Smooth muscle cell (in vitro differentiated cells): ENCODE measurements around the gene CORO1C. TPM values are rescaled to one million over a fixed set of nuclear protein-coding genes. Genes with fewer than 3 reads are reported as not detected.

Source experiments
- DNase-seq: peaks from one replicate; lab custom pipeline; 2025; ENCODE audit not compliant: unreplicated experiment; lab: John Stamatoyannopoulos, UW
- H2AFZ ChIP-seq: fragments of 200-600 bp; sonication (generic); 2 replicates; pipeline ENCODE4 v1.6.0; 2016; ENCODE audit warnings: antibody characterized with exemption, low read depth, mild to moderate bottlenecking
- H3F3A ChIP-seq: fragments of 200-600 bp; sonication (generic); 2 replicates; pipeline ENCODE4 v1.6.0; 2017; ENCODE audit warnings: antibody characterized with exemption, low read depth
- H3K27ac ChIP-seq: fragments of 200-600 bp; sonication (generic); 2 replicates; pipeline ENCODE4 v1.5.1; 2016; ENCODE audit warnings: low read depth, mild to moderate bottlenecking
- H3K27me3 ChIP-seq: fragments of 200-600 bp; sonication (generic); 2 replicates; pipeline ENCODE4 v1.6.1; 2016; ENCODE audit warnings: low read depth, mild to moderate bottlenecking
- H3K36me3 ChIP-seq: fragments of 200-600 bp; sonication (generic); 2 replicates; pipeline ENCODE4 v1.5.1; 2016; ENCODE audit warnings: low read depth
- H3K4me1 ChIP-seq: fragments of 200-600 bp; sonication (generic); 2 replicates; pipeline ENCODE4 v1.5.1; 2016; ENCODE audit warnings: low read depth
- H3K4me2 ChIP-seq: fragments of 200-600 bp; sonication (generic); 2 replicates; pipeline ENCODE4 v1.6.0; 2016; ENCODE audit warnings: mild to moderate bottlenecking
- H3K4me3 ChIP-seq: fragments of 200-600 bp; sonication (generic); 2 replicates; pipeline ENCODE4 v1.5.1; 2016; ENCODE audit warnings: mild to moderate bottlenecking
- H3K79me2 ChIP-seq: fragments of 200-600 bp; sonication (generic); 2 replicates; pipeline ENCODE4 v1.6.0; 2016; ENCODE audit warnings: low read depth, mild to moderate bottlenecking
- H3K9ac ChIP-seq: fragments of 200-600 bp; sonication (generic); 2 replicates; pipeline ENCODE4 v1.6.0; 2016; ENCODE audit warnings: low read depth
- H3K9me3 ChIP-seq: fragments of 200-600 bp; sonication (generic); replicated peaks from 2 replicates; pipeline ENCODE4 v1.5.1; 2016; ENCODE audit warnings: low read depth
- H4K20me1 ChIP-seq: fragments of 200-600 bp; sonication (generic); 2 replicates; pipeline ENCODE4 v1.6.0; 2016; ENCODE audit warnings: low read depth
- WGBS: methylation state at CpG from one replicate; pipeline ENCODE4 v1.1.7; 2016; ENCODE audit warnings: low lambda C conversion rate; 5-methylcytosine and 5-hydroxymethylcytosine counted together
- polyA plus RNA-seq: library from polyadenylated mRNA; unstranded; fragments of >200 nt; fragmentation: Nextera tagmentation; extraction: Ambion mirVana; gene quantifications from 2 replicates; pipeline ENCODE4 v1.2.1, GENCODE V29; 2016
- total RNA-seq: library from RNA; depleted of rRNA; stranded (reverse); fragments of >200 nt; gene quantifications from 2 replicates; pipeline ENCODE4 v1.2.3, GENCODE V29; 2014
- TF ChIP-seq, protein P1 (sequence below): fragments of 200-600 bp; sonication (generic); IDR thresholded peaks from 2 replicates; pipeline ENCODE4 v1.5.1; 2017; ENCODE audit warnings: borderline replicate concordance, mild to moderate bottlenecking, antibody characterized with exemption; ENCODE audit not compliant: insufficient read depth, poor library complexity, severe bottlenecking

Gene CORO1C
- total and polyA plus RNA-seq, 2 experiments from 2014 or later, result 96.7 to 136 TPM

- Histone ChIP-seq H3K9ac (no peak overlapping the region), H3K27ac (peak overlapping the region; percentile 64), H3K36me3 (no peaks in the 10 kb centered on the region), H3K4me1 (no peaks in the 10 kb centered on the region), H3K9me3 (no peaks in the 10 kb centered on the region), H3K4me3 (no peak overlapping the region), H4K20me1 (no peaks in the 10 kb centered on the region), H2AFZ (no peak overlapping the region), H3K4me2 (no peak overlapping the region), H3F3A (peaks cover 7% of the 10 kb centered on the region), H3K27me3 (no peaks in the 10 kb centered on the region), H3K79me2 (no peaks in the 10 kb centered on the region)
- 45% methylated on average over 21 of the region's 21 CpGs for WGBS
- TF ChIP-seq, protein P1, sequence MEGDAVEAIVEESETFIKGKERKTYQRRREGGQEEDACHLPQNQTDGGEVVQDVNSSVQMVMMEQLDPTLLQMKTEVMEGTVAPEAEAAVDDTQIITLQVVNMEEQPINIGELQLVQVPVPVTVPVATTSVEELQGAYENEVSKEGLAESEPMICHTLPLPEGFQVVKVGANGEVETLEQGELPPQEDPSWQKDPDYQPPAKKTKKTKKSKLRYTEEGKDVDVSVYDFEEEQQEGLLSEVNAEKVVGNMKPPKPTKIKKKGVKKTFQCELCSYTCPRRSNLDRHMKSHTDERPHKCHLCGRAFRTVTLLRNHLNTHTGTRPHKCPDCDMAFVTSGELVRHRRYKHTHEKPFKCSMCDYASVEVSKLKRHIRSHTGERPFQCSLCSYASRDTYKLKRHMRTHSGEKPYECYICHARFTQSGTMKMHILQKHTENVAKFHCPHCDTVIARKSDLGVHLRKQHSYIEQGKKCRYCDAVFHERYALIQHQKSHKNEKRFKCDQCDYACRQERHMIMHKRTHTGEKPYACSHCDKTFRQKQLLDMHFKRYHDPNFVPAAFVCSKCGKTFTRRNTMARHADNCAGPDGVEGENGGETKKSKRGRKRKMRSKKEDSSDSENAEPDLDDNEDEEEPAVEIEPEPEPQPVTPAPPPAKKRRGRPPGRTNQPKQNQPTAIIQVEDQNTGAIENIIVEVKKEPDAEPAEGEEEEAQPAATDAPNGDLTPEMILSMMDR, result no peak
- peak; percentile 11 for DNase-seq
Observed at GRCh38 chr12:108609537-108610335, 121.6 kb downstream of the CORO1C start.

- TF ChIP-seq, protein P1, result no peak
- H3K9me3 ChIP-seq, result no peaks in the 10 kb centered on the region
- no peaks in the 10 kb centered on the region for H3K79me2 ChIP-seq
- no peaks in the 10 kb centered on the region for H3K36me3 ChIP-seq
- no peak overlapping the region for H3K9ac ChIP-seq
- peaks cover 7% of the 10 kb centered on the region for H3F3A ChIP-seq
- no peaks in the 10 kb centered on the region for H3K4me1 ChIP-seq
- no peak overlapping the region for H3K4me3 ChIP-seq
- H3K27ac ChIP-seq, result no peak overlapping the region
- WGBS, result 92% methylated on average over 5 of the region's 5 CpGs
- H4K20me1 ChIP-seq, result no peaks in the 10 kb centered on the region
- H2AFZ ChIP-seq, result no peak overlapping the region
- H3K27me3 ChIP-seq, result no peaks in the 10 kb centered on the region
- no peak overlapping the region for H3K4me2 ChIP-seq
- no peak for DNase-seq
Observed at GRCh38 chr12:108608616-108609015, 122.7 kb downstream of the CORO1C start.

DNA sequence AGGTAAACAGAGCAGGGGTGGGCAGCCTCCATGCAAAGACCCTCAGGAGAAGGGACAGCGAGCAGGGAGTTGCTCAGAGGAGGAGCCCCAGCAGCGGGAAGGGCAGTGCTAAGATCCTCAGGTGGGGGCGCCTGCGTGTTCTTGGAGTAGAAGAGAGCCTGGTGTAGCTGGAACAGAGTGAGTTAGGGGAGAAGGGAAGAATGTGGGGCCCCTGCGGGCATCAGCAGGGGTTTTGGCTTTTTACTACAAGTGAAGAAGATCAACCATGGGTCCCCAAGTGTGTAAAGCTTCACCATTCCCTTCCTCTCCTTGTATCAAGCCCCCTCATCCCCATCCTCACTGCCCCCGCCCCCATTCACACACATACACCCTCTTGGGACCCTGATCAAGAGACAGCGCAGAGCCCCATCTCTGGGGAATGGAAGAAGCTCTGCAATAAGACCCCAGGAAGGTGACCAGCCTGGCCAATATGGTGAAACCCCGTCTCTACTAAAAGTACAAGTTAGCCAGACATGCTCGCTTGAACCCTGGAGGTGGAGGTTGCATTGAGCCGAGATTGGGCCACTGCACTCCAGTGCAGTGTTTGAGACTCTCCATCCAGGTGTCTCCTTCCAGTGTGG lies 123.2 kb downstream of the CORO1C start:
- Histone ChIP-seq H3K27me3 (no peaks in the 10 kb centered on the region), H3K9ac (no peak overlapping the region), H3K4me1 (no peaks in the 10 kb centered on the region), H3K36me3 (no peaks in the 10 kb centered on the region), H3K79me2 (no peaks in the 10 kb centered on the region), H3K9me3 (no peaks in the 10 kb centered on the region), H3K4me2 (no peak overlapping the region), H3F3A (peaks cover 7% of the 10 kb centered on the region), H3K27ac (no peak overlapping the region), H2AFZ (no peak overlapping the region), H4K20me1 (no peaks in the 10 kb centered on the region), H3K4me3 (no peak overlapping the region)
- no peak for DNase-seq
- TF ChIP-seq, protein P1, result no peak
- 87% methylated on average over 10 of the region's 10 CpGs for WGBS

DNA sequence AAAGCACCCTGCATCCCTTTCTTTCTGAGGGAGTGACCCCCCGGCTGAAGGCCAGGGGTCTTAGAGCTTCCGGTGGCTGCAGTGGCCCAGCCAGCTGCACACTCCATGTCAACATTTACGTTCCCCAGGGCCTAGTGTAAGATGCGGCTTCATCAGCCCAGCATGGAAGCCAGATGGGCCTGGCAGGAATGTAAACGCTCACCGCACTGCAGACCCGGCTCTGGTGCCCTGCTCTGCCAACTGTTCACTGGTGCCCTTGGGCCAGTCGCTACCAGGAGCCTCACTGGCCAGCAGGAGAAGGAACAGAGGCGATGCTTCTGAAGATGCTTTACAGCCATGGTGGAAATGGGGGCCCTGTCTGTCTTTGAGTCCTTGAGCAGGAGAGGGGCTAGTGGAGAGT lies 124.8 kb downstream of the CORO1C start:
- TF ChIP-seq, protein P1, result no peak
- WGBS, result 78% methylated on average over 9 of the region's 9 CpGs
- no peaks in the 10 kb centered on the region for H4K20me1 ChIP-seq

More for the DNA sequence above, 124.8 kb downstream of the CORO1C start:
- no peak overlapping the region for H3K4me3 ChIP-seq
- peaks cover 3% of the 10 kb centered on the region for H3F3A ChIP-seq
- H3K27me3 ChIP-seq, result no peaks in the 10 kb centered on the region
- no peaks in the 10 kb centered on the region for H3K9me3 ChIP-seq
- no peak for DNase-seq
- H2AFZ ChIP-seq, result no peak overlapping the region
- no peaks in the 10 kb centered on the region for H3K36me3 ChIP-seq
- no peaks in the 10 kb centered on the region for H3K4me1 ChIP-seq
- H3K9ac ChIP-seq, result no peak overlapping the region
- H3K27ac ChIP-seq, result no peak overlapping the region
- H3K4me2 ChIP-seq, result no peak overlapping the region
- no peaks in the 10 kb centered on the region for H3K79me2 ChIP-seq
